ENCODE results near the gene DIAPH2.

The DIAPH2 gene

GRCh38 chrX:97310373-97310772 is 625.7 kb downstream of the DIAPH2 start:
- no peak overlapping the region for H3K27ac ChIP-seq (ENCODE audit: low read depth, low read length)
- H3K27me3 ChIP-seq (ENCODE audit: control insufficient read depth, low read length) = no peaks in the 10 kb centered on the region
- no peaks in the 10 kb centered on the region for H3F3A ChIP-seq (ENCODE audit: control insufficient read depth, insufficient read depth)
- H3K9me2 ChIP-seq (replicated peaks; ENCODE audit: control insufficient read depth, low read length) = no peaks in the 10 kb centered on the region
- H3K9me3 ChIP-seq (ENCODE audit: control insufficient read depth, insufficient read depth, low read length) = no peaks in the 10 kb centered on the region
- H3K36me3 ChIP-seq (ENCODE audit: control insufficient read depth, low read length) = no peaks in the 10 kb centered on the region
- H3K79me2 ChIP-seq (ENCODE audit: control insufficient read depth, low read length) = no peaks in the 10 kb centered on the region
- H3K4me3 ChIP-seq (ENCODE audit: low read length) = no peak overlapping the region
- no peak overlapping the region for H3K4me2 ChIP-seq (ENCODE audit: low read length)
- no peaks in the 10 kb centered on the region for H4K20me1 ChIP-seq (ENCODE audit: control insufficient read depth, insufficient read depth, low read depth, low read length)
- H3K4me1 ChIP-seq (ENCODE audit: control insufficient read depth, low read length) = no peaks in the 10 kb centered on the region
- no peak for TF ChIP-seq CTCF (IDR thresholded peaks at IDR 0.05; ENCODE audit: low read depth, low read length, poor library complexity, severe bottlenecking)
- TF ChIP-seq EZH2phosphoT487 (IDR thresholded peaks at IDR 0.05; ENCODE audit: borderline replicate concordance, low read length) = no peak

DNA sequence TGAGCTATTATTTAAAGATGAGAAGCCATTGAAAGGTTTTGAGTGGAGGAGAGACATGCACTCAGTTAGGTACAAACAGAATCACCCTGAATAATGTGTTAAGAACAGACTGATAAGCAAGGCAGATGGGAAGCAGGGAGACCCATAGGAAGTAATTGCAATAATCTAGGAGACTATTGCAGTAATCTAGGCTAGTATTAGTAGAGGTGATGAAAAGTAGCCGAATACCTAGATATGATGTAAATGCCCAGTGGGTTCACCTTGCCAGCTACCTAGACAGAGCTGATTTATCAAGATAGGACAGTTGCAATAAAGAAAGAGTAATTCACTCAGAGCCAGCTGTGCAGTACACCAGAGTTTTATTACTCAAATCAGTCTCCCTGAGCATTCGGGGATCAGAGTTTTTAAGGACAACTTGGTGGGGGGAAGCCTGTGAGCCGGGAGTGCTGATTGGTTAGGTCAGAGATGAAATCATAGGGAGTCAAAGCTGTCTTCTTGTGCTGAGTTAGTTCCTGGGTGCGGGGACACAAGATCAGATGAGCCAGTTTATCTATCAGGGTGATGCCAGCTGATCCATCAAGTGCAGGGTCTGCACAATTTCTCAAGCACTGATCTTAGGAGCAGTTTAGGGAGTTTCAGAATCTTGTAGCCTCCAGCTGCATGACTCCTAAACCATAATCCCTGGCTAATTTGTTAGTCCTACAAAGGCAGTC is 626.6 kb downstream of the DIAPH2 start:
- no peak overlapping the region for H3K4me3 ChIP-seq (ENCODE audit: low read length)
- H3K4me1 ChIP-seq (ENCODE audit: control insufficient read depth, low read length) = no peaks in the 10 kb centered on the region
- no peak overlapping the region for H3K4me2 ChIP-seq (ENCODE audit: low read length)
- H3K27ac ChIP-seq (ENCODE audit: low read depth, low read length) = no peak overlapping the region
- no peaks in the 10 kb centered on the region for H3K9me3 ChIP-seq (ENCODE audit: control insufficient read depth, insufficient read depth, low read length)
- TF ChIP-seq CTCF (IDR thresholded peaks at IDR 0.05; ENCODE audit: low read depth, low read length, poor library complexity, severe bottlenecking) (no peak), EZH2phosphoT487 (IDR thresholded peaks at IDR 0.05; ENCODE audit: borderline replicate concordance, low read length) (no peak)
- no peaks in the 10 kb centered on the region for H4K20me1 ChIP-seq (ENCODE audit: control insufficient read depth, insufficient read depth, low read depth, low read length)
- no peaks in the 10 kb centered on the region for H3F3A ChIP-seq (ENCODE audit: control insufficient read depth, insufficient read depth)
- H3K9me2 ChIP-seq (replicated peaks; ENCODE audit: control insufficient read depth, low read length) = no peaks in the 10 kb centered on the region
- H3K79me2 ChIP-seq (ENCODE audit: control insufficient read depth, low read length) = no peaks in the 10 kb centered on the region
- H3K27me3 ChIP-seq (ENCODE audit: control insufficient read depth, low read length) = no peaks in the 10 kb centered on the region
- no peaks in the 10 kb centered on the region for H3K36me3 ChIP-seq (ENCODE audit: control insufficient read depth, low read length)

- no peak overlapping the region for H3K4me2 ChIP-seq (ENCODE audit: low read length)
- H3K4me3 ChIP-seq (ENCODE audit: low read length) = no peak overlapping the region
- H3K4me1 ChIP-seq (ENCODE audit: control insufficient read depth, low read length) = peaks cover 8% of the 10 kb centered on the region
- no peaks in the 10 kb centered on the region for H3F3A ChIP-seq (ENCODE audit: control insufficient read depth, insufficient read depth)
- no peak overlapping the region for H3K27ac ChIP-seq (ENCODE audit: low read depth, low read length)
- no peaks in the 10 kb centered on the region for H3K36me3 ChIP-seq (ENCODE audit: control insufficient read depth, low read length)
- H3K9me2 ChIP-seq (replicated peaks; ENCODE audit: control insufficient read depth, low read length) = no peaks in the 10 kb centered on the region
- H3K9me3 ChIP-seq (ENCODE audit: control insufficient read depth, insufficient read depth, low read length) = no peaks in the 10 kb centered on the region
- no peak for TF ChIP-seq CTCF (IDR thresholded peaks at IDR 0.05; ENCODE audit: low read depth, low read length, poor library complexity, severe bottlenecking)
- no peak for TF ChIP-seq EZH2phosphoT487 (IDR thresholded peaks at IDR 0.05; ENCODE audit: borderline replicate concordance, low read length)
- H3K79me2 ChIP-seq (ENCODE audit: control insufficient read depth, low read length) = no peaks in the 10 kb centered on the region
- no peaks in the 10 kb centered on the region for H4K20me1 ChIP-seq (ENCODE audit: control insufficient read depth, insufficient read depth, low read depth, low read length)
- no peaks in the 10 kb centered on the region for H3K27me3 ChIP-seq (ENCODE audit: control insufficient read depth, low read length)
Observed at GRCh38 chrX:97314345-97314744, 629.7 kb downstream of the DIAPH2 start.

Data from DOHH2 (cell line).